K562 (cell line): ENCODE measurements around the gene SAE1. TPM values are rescaled to one million over a fixed set of nuclear protein-coding genes. Genes with fewer than 3 reads are reported as not detected.
A peak's percentile ranks its signal among the peaks of the same experiment; 100 is the strongest.

Experiments
- EWSR1 ChIP-seq: fragments of 450-650 bp; IDR thresholded peaks from 2 replicates; pipeline ENCODE4 v1.6.1; 2018; ENCODE audit warnings: borderline replicate concordance, mild to moderate bottlenecking, low read depth, moderate library complexity; ENCODE audit not compliant: partially characterized antibody
- FOXJ2 ChIP-seq: fragments of 200-800 bp; sonication (Bioruptor generic); IDR thresholded peaks from 2 replicates; pipeline ENCODE4 v1.6.1; 2016; ENCODE audit warnings: missing genetic modification characterization, missing compliant biosample characterization
- GTF2A2 ChIP-seq: IDR thresholded peaks from 2 replicates; pipeline ENCODE4 v1.6.1; 2016; ENCODE audit warnings: mild to moderate bottlenecking, missing genetic modification characterization, missing compliant biosample characterization
- HNRNPUL1 ChIP-seq: fragments of 200-400 bp; formaldehyde crosslinking; IDR thresholded peaks from 2 replicates; pipeline ENCODE4 v1.6.1; 2017; ENCODE audit warnings: low read length
- RBM34 ChIP-seq: fragments of 200-400 bp; formaldehyde crosslinking; IDR thresholded peaks from 2 replicates; pipeline ENCODE4 v1.6.1; 2018; ENCODE audit warnings: low read length, borderline replicate concordance; ENCODE audit not compliant: insufficient read depth
- SAFB2 ChIP-seq: fragments of 200-400 bp; formaldehyde crosslinking; IDR thresholded peaks from 2 replicates; pipeline ENCODE4 v1.6.1; 2018; ENCODE audit warnings: borderline replicate concordance, low read length, low read depth, moderate library complexity; ENCODE audit not compliant: severe bottlenecking
- ZNF175 ChIP-seq: fragments of 200-800 bp; sonication (Bioruptor generic); IDR thresholded peaks from 2 replicates; pipeline ENCODE4 v1.6.1; 2016; ENCODE audit warnings: low read depth, mild to moderate bottlenecking, missing genetic modification characterization, missing compliant biosample characterization
- ZNF277 ChIP-seq: fragments of 250-450 bp; sonication (Bioruptor Pico); IDR thresholded peaks from 2 replicates; pipeline ENCODE4 v1.8.0; 2022; ENCODE audit warnings: inconsistent platforms, mild to moderate bottlenecking, moderate library complexity, borderline replicate concordance
- ZNF584 ChIP-seq: fragments of 200-800 bp; sonication (Bioruptor generic); IDR thresholded peaks from 2 replicates; pipeline ENCODE4 v1.6.1; 2016; ENCODE audit warnings: low read depth, mild to moderate bottlenecking, missing genetic modification characterization, missing compliant biosample characterization
- polyA plus RNA-seq, 8 experiments: library from polyadenylated mRNA; depleted of rRNA in 4 of 8; stranded (reverse) in 5 of 8; unstranded in 3 of 8; fragments of >200 nt; fragmentation: Nextera tagmentation in 2 of 8; fragmentation: Illumina TruSeq in 1 of 8; extraction: Ambion mirVana in 2 of 8; extraction: Trizol in 1 of 8; gene quantifications; 2 replicates each; pipeline versions ENCODE4 v1.2.1 to v1.2.3, GENCODE V29; 2011 to 2014; ENCODE audit warnings: inconsistent platforms in 1 of 8, missing spikeins in 1 of 8
- total RNA-seq, 7 experiments: library from RNA; depleted of rRNA in 6 of 7; stranded (reverse); fragments of >200 nt in 6 of 7; fragmentation: Illumina TruSeq in 2 of 7; extraction: Trizol in 2 of 7; gene quantifications; 2 replicates each; pipeline versions ENCODE4 v1.2.1 to v1.2.3, GENCODE V29; 2011 to 2021; ENCODE audit warnings: low replicate concordance in 1 of 7
- TF ChIP-seq, protein P1 (sequence below): sonication (generic); formaldehyde crosslinking; IDR thresholded peaks from 2 replicates; pipeline ENCODE4 v1.8.0; 2022; ENCODE audit warnings: mild to moderate bottlenecking, missing genetic modification reagents
- TF ChIP-seq, protein P2 (sequence below): fragments of 150-350 bp; conservative IDR thresholded peaks from 2 replicates; pipeline ENCODE4 v1.6.1; 2014; ENCODE audit warnings: low read length
- TF ChIP-seq, protein P3 (sequence below): fragments of 450-650 bp; IDR thresholded peaks from 2 replicates; pipeline ENCODE4 v1.6.1; 2016; ENCODE audit warnings: low read depth

The SAE1 gene
- total and polyA plus RNA-seq, 9 of the 15 experiments (the other 6 are each of a cell fraction or from before 2014, with no cell fraction given) = 82.8 to 299 (median 217) TPM

GRCh38 chr19:47243776-47244547, 113.3 kb downstream of the SAE1 start (continued):
- TF ChIP-seq, protein P1, sequence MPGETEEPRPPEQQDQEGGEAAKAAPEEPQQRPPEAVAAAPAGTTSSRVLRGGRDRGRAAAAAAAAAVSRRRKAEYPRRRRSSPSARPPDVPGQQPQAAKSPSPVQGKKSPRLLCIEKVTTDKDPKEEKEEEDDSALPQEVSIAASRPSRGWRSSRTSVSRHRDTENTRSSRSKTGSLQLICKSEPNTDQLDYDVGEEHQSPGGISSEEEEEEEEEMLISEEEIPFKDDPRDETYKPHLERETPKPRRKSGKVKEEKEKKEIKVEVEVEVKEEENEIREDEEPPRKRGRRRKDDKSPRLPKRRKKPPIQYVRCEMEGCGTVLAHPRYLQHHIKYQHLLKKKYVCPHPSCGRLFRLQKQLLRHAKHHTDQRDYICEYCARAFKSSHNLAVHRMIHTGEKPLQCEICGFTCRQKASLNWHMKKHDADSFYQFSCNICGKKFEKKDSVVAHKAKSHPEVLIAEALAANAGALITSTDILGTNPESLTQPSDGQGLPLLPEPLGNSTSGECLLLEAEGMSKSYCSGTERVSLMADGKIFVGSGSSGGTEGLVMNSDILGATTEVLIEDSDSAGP (CRISPR knock-in tag) = no peak
- TF ChIP-seq, protein P2, sequence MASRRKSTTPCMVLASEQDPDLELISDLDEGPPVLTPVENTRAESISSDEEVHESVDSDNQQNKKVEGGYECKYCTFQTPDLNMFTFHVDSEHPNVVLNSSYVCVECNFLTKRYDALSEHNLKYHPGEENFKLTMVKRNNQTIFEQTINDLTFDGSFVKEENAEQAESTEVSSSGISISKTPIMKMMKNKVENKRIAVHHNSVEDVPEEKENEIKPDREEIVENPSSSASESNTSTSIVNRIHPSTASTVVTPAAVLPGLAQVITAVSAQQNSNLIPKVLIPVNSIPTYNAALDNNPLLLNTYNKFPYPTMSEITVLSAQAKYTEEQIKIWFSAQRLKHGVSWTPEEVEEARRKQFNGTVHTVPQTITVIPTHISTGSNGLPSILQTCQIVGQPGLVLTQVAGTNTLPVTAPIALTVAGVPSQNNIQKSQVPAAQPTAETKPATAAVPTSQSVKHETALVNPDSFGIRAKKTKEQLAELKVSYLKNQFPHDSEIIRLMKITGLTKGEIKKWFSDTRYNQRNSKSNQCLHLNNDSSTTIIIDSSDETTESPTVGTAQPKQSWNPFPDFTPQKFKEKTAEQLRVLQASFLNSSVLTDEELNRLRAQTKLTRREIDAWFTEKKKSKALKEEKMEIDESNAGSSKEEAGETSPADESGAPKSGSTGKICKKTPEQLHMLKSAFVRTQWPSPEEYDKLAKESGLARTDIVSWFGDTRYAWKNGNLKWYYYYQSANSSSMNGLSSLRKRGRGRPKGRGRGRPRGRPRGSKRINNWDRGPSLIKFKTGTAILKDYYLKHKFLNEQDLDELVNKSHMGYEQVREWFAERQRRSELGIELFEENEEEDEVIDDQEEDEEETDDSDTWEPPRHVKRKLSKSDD = no peak
- TF ChIP-seq ZNF277 (CRISPR knock-in tag) = no peak
- peak; percentile 94 for TF ChIP-seq ZNF175 (CRISPR knock-in tag)
- peak; percentile 17; the same call in 1 of the 2 replicates for TF ChIP-seq GTF2A2
- no peak for TF ChIP-seq HNRNPUL1
- no peak for TF ChIP-seq SAFB2
- no peak for TF ChIP-seq EWSR1
- TF ChIP-seq, protein P3, sequence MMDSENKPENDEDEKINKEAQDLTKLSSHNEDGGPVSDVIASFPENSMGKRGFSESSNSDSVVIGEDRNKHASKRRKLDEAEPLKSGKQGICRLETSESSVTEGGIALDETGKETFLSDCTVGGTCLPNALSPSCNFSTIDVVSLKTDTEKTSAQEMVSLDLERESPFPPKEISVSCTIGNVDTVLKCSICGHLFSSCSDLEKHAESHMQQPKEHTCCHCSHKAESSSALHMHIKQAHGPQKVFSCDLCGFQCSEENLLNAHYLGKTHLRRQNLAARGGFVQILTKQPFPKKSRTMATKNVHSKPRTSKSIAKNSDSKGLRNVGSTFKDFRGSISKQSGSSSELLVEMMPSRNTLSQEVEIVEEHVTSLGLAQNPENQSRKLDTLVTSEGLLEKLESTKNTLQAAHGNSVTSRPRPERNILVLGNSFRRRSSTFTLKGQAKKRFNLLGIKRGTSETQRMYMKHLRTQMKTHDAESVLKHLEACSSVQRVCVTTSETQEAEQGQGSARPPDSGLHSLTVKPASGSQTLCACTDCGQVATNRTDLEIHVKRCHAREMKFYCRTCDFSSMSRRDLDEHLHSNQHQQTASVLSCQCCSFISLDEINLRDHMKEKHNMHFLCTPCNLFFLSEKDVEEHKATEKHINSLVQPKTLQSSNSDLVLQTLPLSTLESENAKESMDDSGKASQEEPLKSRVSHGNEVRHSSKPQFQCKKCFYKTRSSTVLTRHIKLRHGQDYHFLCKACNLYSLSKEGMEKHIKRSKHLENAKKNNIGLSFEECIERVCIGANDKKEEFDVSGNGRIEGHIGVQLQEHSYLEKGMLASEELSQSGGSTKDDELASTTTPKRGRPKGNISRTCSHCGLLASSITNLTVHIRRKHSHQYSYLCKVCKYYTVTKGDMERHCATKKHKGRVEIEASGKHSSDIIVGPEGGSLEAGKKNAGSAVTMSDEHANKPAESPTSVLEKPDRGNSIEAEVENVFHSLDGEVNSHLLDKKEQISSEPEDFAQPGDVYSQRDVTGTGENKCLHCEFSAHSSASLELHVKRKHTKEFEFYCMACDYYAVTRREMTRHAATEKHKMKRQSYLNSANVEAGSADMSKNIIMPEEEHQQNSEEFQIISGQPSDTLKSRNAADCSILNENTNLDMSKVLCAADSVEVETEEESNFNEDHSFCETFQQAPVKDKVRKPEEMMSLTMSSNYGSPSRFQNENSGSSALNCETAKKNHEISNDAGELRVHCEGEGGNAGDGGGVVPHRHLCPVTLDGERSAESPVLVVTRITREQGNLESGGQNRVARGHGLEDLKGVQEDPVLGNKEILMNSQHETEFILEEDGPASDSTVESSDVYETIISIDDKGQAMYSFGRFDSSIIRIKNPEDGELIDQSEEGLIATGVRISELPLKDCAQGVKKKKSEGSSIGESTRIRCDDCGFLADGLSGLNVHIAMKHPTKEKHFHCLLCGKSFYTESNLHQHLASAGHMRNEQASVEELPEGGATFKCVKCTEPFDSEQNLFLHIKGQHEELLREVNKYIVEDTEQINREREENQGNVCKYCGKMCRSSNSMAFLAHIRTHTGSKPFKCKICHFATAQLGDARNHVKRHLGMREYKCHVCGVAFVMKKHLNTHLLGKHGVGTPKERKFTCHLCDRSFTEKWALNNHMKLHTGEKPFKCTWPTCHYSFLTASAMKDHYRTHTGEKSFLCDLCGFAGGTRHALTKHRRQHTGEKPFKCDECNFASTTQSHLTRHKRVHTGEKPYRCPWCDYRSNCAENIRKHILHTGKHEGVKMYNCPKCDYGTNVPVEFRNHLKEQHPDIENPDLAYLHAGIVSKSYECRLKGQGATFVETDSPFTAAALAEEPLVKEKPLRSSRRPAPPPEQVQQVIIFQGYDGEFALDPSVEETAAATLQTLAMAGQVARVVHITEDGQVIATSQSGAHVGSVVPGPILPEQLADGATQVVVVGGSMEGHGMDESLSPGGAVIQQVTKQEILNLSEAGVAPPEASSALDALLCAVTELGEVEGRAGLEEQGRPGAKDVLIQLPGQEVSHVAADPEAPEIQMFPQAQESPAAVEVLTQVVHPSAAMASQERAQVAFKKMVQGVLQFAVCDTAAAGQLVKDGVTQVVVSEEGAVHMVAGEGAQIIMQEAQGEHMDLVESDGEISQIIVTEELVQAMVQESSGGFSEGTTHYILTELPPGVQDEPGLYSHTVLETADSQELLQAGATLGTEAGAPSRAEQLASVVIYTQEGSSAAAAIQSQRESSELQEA = peak; percentile 66
- TF ChIP-seq FOXJ2 (tag) = 0 out of 2 replicates have a peak, but pooled peaks have one; percentile 11
- TF ChIP-seq RBM34 = no peak
- TF ChIP-seq ZNF584 (CRISPR knock-in tag) = peak; percentile 84
